K562 (cell line): ENCODE data around the gene GJA4. TPM values are rescaled to one million over a fixed set of nuclear protein-coding genes. Genes with fewer than 3 reads are reported as not detected.
A peak's percentile ranks its signal among the peaks of the same experiment; 100 is the strongest.

Experiments used
- ATAC-seq: fragments of 200-7000 bp; cut with Tn5 transposase; 3 replicates; pipeline ENCODE4 v1.9.1; 2020; ENCODE audit warnings: moderate library complexity
- BruUV-seq: library from RNA; stranded (reverse); fragments of 400-500 nt; replicated peaks from 2 replicates; lab custom pipeline; 2021; lab: Mats Ljungman, UMichigan
- CTCF ChIA-PET: fragments of 300-600 bp; formaldehyde crosslinking; extraction: SDS; loops from one replicate; lab custom pipeline; 2021; ENCODE audit warnings: low intra/inter-chr PET ratio; lab: Yijun Ruan, JAX
- POLR2A ChIA-PET: fragments of 300-600, 350-650 bp; sonication (Branson Sonifier 250); formaldehyde crosslinking; extraction: SDS; loops from one replicate; lab custom pipeline; 2021; ENCODE audit warnings: antibody characterized with exemption, inconsistent platforms; lab: Yijun Ruan, JAX
- DNase-seq, 4 experiments: peaks; one replicate each; pipeline versions ENCODE4 v3.0.0 to v3.0.0-alpha.2; 2011 to 2018; ENCODE audit warnings: low spot score in 3 of 4, mixed read lengths in 3 of 4; ENCODE audit errors: extremely low read depth in 1 of 4
- FAIRE-seq: peaks from 2 replicates; lab custom pipeline; 2011; peaks lifted over from hg19 to GRCh38; lab: Jason Lieb, UNC
- H2AFZ ChIP-seq: 2 replicates; pipeline ENCODE4 v1.6.0; 2011; ENCODE audit warnings: low read depth, low read length, control low read depth, inconsistent platforms
- H3K27ac ChIP-seq: fragments of 200-600 bp; 3 replicates; pipeline ENCODE4 v1.8.0; 2011; ENCODE audit warnings: low read depth, mild to moderate bottlenecking, control low read depth, inconsistent platforms, low read length, moderate library complexity, mixed read lengths; ENCODE audit errors: extremely low read depth
- H3K27me3 ChIP-seq, 2 experiments: fragments of 300-600 bp in 1 of 2; 2 replicates in 1 of 2; 3 replicates in 1 of 2; pipeline versions ENCODE4 v1.6.0 to v1.8.0; 2011; ENCODE audit warnings: inconsistent platforms in 2 of 2, low read length in 2 of 2, mild to moderate bottlenecking in 1 of 2, mixed read lengths in 1 of 2, moderate library complexity in 1 of 2; ENCODE audit not compliant: control insufficient read depth in 2 of 2, insufficient read depth in 2 of 2
- H3K36me3 ChIP-seq: fragments of 300-600 bp; 3 replicates; pipeline ENCODE4 v1.8.0; 2011; ENCODE audit warnings: mild to moderate bottlenecking, low read length, inconsistent platforms; ENCODE audit not compliant: control insufficient read depth, insufficient read depth
- H3K4me1 ChIP-seq, 2 experiments: fragments of 200-600 bp in 1 of 2; replicated peaks in 1 of 2; 2 replicates in 1 of 2; 3 replicates in 1 of 2; pipeline versions ENCODE4 v1.5.1 to v1.8.0; 2011; ENCODE audit warnings: inconsistent platforms in 2 of 2, low read length in 2 of 2, mild to moderate bottlenecking in 1 of 2, mixed read lengths in 1 of 2, moderate library complexity in 1 of 2; ENCODE audit not compliant: control insufficient read depth in 2 of 2, insufficient read depth in 2 of 2
- H3K4me2 ChIP-seq: 2 replicates; pipeline ENCODE4 v1.6.1; 2011; ENCODE audit warnings: low read length, control low read depth, inconsistent platforms, mixed read lengths; ENCODE audit not compliant: insufficient read depth
- H3K4me3 ChIP-seq: fragments of 200-600 bp; sonication (generic), shearing (Covaris generic); 2 replicates; pipeline ENCODE4 v1.5.1; 2016; ENCODE audit warnings: control low read depth, inconsistent platforms
- H3K79me2 ChIP-seq: fragments of 200-600 bp; 3 replicates; pipeline ENCODE4 v1.8.0; 2011; ENCODE audit warnings: low read length, inconsistent platforms; ENCODE audit not compliant: control insufficient read depth, insufficient read depth
- H3K9ac ChIP-seq, 2 experiments: 2 replicates each; pipeline versions ENCODE4 v1.6.0 to v1.6.1; 2011; ENCODE audit warnings: low read depth in 2 of 2, low read length in 2 of 2, control low read depth in 1 of 2, inconsistent platforms in 1 of 2, mild to moderate bottlenecking in 1 of 2, mixed read lengths in 1 of 2; ENCODE audit not compliant: insufficient read depth in 1 of 2
- H3K9me1 ChIP-seq: one replicate; pipeline ENCODE4 v1.6.0; 2011; ENCODE audit warnings: inconsistent platforms, mild to moderate bottlenecking, low read length, moderate library complexity; ENCODE audit not compliant: control insufficient read depth, insufficient read depth
- H3K9me3 ChIP-seq: replicated peaks from 2 replicates; pipeline ENCODE4 v1.5.1; 2011; ENCODE audit warnings: low read depth, low read length, inconsistent platforms; ENCODE audit not compliant: control insufficient read depth, insufficient read depth
- H4K20me1 ChIP-seq: replicated peaks from 2 replicates; pipeline ENCODE4 v1.6.1; 2011; ENCODE audit warnings: low read length, inconsistent platforms, mixed read lengths; ENCODE audit not compliant: control insufficient read depth, insufficient read depth
- ARID4B ChIP-seq: sonication (generic); formaldehyde crosslinking; IDR thresholded peaks from 2 replicates; pipeline ENCODE4 v1.8.0; 2022; ENCODE audit warnings: mild to moderate bottlenecking, missing genetic modification reagents
- CEBPG ChIP-seq, 3 experiments: fragments of 200-800 bp in 1 of 3; sonication (Bioruptor generic) in 1 of 3; sonication (generic) in 1 of 3; formaldehyde crosslinking in 1 of 3; IDR thresholded peaks in 2 of 3; conservative IDR thresholded peaks in 1 of 3; 2 replicates each; pipeline versions ENCODE4 v1.6.1 to v1.8.0; 2016 to 2022; ENCODE audit warnings: missing compliant biosample characterization in 2 of 3, missing genetic modification characterization in 2 of 3, mild to moderate bottlenecking in 1 of 3, missing genetic modification reagents in 1 of 3
- POLR2H ChIP-seq: IDR thresholded peaks from 2 replicates; pipeline ENCODE4 v1.6.1; 2016; ENCODE audit warnings: missing genetic modification characterization, low read depth, mild to moderate bottlenecking, control low read depth, missing compliant biosample characterization, moderate library complexity
- RBM14 ChIP-seq: fragments of 200-400 bp; formaldehyde crosslinking; IDR thresholded peaks from 2 replicates; pipeline ENCODE4 v1.6.1; 2018; ENCODE audit warnings: low read depth, mild to moderate bottlenecking, low read length, moderate library complexity, borderline replicate concordance; ENCODE audit not compliant: insufficient read depth
- ZNF592 ChIP-seq: fragments of 450-650 bp; IDR thresholded peaks from 2 replicates; pipeline ENCODE4 v1.6.1; 2017; ENCODE audit warnings: antibody characterized with exemption, mild to moderate bottlenecking
- WGBS: fragments of 100-300 bp; shearing (Covaris generic); methylation state at CpG from one replicate; pipeline ENCODE4 v1.1.6; 2016; ENCODE audit warnings: low coverage, mixed read lengths; ENCODE audit not compliant: insufficient coverage; ENCODE audit errors: missing lambda C conversion rate; 5-methylcytosine and 5-hydroxymethylcytosine counted together
- in situ Hi-C: fragments of 300-500 bp; cut with MboI; formaldehyde crosslinking; loops from 4 replicates; pipeline ENCODE4 v1.15.0; 2018; ENCODE audit warnings: inconsistent platforms, mixed read lengths
- intact Hi-C: fragments of 100-400 bp; cut with micrococcal nuclease; formaldehyde crosslinking; loops from 2 replicates; pipeline ENCODE4 v1.14.2; 2022
- polyA plus RNA-seq, 8 experiments: library from polyadenylated mRNA; depleted of rRNA in 4 of 8; stranded (reverse) in 5 of 8; unstranded in 3 of 8; fragments of >200 nt; fragmentation: Nextera tagmentation in 2 of 8; fragmentation: Illumina TruSeq in 1 of 8; extraction: Ambion mirVana in 2 of 8; extraction: Trizol in 1 of 8; gene quantifications; 2 replicates each; pipeline versions ENCODE4 v1.2.1 to v1.2.3, GENCODE V29; 2011 to 2014; ENCODE audit warnings: inconsistent platforms in 1 of 8, missing spikeins in 1 of 8
- total RNA-seq, 7 experiments: library from RNA; depleted of rRNA in 6 of 7; stranded (reverse); fragments of >200 nt in 6 of 7; fragmentation: Illumina TruSeq in 2 of 7; extraction: Trizol in 2 of 7; gene quantifications; 2 replicates each; pipeline versions ENCODE4 v1.2.1 to v1.2.3, GENCODE V29; 2011 to 2021; ENCODE audit warnings: low replicate concordance in 1 of 7
- TF ChIP-seq, protein P1 (sequence below): fragments of 450-650 bp; formaldehyde crosslinking; IDR thresholded peaks from 2 replicates; pipeline ENCODE4 v1.4.0; 2020; ENCODE audit warnings: mild to moderate bottlenecking, moderate library complexity

The GJA4 gene
- total and polyA plus RNA-seq, 9 of the 15 experiments (the other 6 are each of a cell fraction or from before 2014, with no cell fraction given): 0.16 to 0.24 TPM; not detected in 7

DNA sequence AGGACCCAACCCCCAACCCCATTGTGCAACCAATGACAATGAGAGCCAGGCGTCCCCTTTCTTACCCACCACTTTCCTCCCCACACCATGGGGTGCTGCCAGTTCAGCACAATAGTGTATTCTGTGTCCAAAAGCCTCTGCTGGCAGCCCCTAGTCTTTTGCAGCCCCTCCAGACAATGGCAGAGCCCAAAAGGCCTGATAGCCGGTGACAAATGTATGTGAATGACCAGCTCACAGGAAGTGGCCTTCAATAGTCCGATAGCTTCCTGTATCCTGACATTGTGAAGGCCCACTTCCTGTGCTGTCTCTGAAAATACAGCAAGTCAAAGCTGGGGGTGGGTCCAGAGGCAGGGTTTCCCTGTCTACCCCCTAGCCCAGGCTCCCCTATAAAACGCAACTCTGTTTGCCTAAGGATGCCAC, 50.2 kb downstream of the GJA4 start:
- Histone ChIP-seq H3K4me2 (peak overlapping the region; percentile 71), H3K9me1 (peaks cover 8% of the 10 kb centered on the region), H3K27me3 (no peaks in the 10 kb centered on the region), H3K9ac (peak overlapping the region in 1 of 2 experiments; percentile 37; a peak in 3 of 4 replicates), H3K9me3 (no peaks in the 10 kb centered on the region), H3K79me2 (no peaks in the 10 kb centered on the region), H2AFZ (peak overlapping the region; percentile 57), H3K36me3 (no peaks in the 10 kb centered on the region), H3K4me1 (peaks cover 38 to 58% of the 10 kb centered on the region in 2 experiments), H3K27ac (peak overlapping the region; percentile 66), H4K20me1 (0 out of 2 replicates have a peak, but pooled peaks cover 5% of the 10 kb centered on the region), H3K4me3 (no peak overlapping the region)
- FAIRE-seq (no peak), DNase-seq (peak in 3 of 4 experiments; percentile 26 to 57 (median 40)), ATAC-seq (peak; percentile 3)
- 38% methylated on average over 4 of the region's 4 CpGs for WGBS
- in situ Hi-C loops: no loop called here
- no TSS peak for BruUV-seq
- ChIA-PET CTCF (interaction anchor here (1.3 kb wide), 1 partner anchor 10 kb away, joined by 4 read pairs; no protein-coding TSS in a partner anchor), POLR2A (interaction anchor here (1.1 to 1.9 kb wide), 4 partner anchors 10 to 17 kb away, joined by 3 to 9 read pairs (median 6); partner anchors contain the start of gene SMIM12)
- intact Hi-C loops: no loop called here
- TF ChIP-seq RBM14: no peak
- peak; percentile 2; the same call in 1 of the 2 replicates for TF ChIP-seq ARID4B (CRISPR knock-in tag)
- TF ChIP-seq CEBPG (CRISPR knock-in tag; IDR thresholded peaks at IDR 0.05): no peak
- TF ChIP-seq CEBPG (tag; conservative IDR thresholded peaks at IDR 0.05 in 1 of 2, IDR thresholded peaks at IDR 0.05 in 1 of 2): peak in 1 of 2 experiments; percentile 34; a peak in 1 of 4 replicates
- TF ChIP-seq, protein P1, sequence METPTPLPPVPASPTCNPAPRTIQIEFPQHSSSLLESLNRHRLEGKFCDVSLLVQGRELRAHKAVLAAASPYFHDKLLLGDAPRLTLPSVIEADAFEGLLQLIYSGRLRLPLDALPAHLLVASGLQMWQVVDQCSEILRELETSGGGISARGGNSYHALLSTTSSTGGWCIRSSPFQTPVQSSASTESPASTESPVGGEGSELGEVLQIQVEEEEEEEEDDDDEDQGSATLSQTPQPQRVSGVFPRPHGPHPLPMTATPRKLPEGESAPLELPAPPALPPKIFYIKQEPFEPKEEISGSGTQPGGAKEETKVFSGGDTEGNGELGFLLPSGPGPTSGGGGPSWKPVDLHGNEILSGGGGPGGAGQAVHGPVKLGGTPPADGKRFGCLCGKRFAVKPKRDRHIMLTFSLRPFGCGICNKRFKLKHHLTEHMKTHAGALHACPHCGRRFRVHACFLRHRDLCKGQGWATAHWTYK (CRISPR knock-in tag): 0 out of 2 replicates have a peak, but pooled peaks have one; percentile 45
- TF ChIP-seq ZNF592: peak; percentile 17; the same call in 1 of the 2 replicates
- TF ChIP-seq POLR2H: no peak
